ENCODE measurements around the gene ALG1. TPM values are rescaled to one million over a fixed set of nuclear protein-coding genes. Genes with fewer than 3 reads are reported as not detected.

The ALG1 gene
- polyA plus RNA-seq, 1 of the 3 experiments (the other 2 are of a cell fraction) = 27.0 TPM

DNA sequence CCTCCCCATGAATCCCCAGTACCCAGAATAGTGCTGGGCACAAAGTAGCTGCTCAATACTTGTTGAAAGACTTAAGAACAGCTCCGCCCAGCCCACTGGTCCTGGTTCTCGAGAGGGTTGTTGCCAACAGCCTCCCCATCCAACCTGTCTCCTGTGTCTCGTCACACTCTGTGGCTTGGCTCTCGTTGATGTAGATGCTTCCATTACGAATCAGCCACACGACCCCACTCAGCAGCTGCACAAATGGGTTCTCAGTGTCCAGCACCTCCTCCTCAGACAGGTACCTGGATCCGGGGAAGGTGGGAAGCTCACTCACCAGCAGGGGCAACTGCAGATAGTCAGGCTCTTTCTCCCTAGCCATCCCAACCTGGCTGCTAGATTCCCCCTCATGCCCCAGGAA lies 40.0 kb upstream of the ALG1 start:
- no peak for DNase-seq
- no peak overlapping the region for H3K27ac ChIP-seq (ENCODE audit: low read depth in 2 of 2, low read length in 1 of 2)
- ChIA-PET POLR2A (no interaction called here), CTCF (no interaction called here)
- WGBS (ENCODE audit: low lambda C conversion rate) = 84% methylated on average over 7 of the region's 7 CpGs
- no peaks in the 10 kb centered on the region for H4K20me1 ChIP-seq (ENCODE audit: insufficient read depth)
- no peak overlapping the region for H2AFZ ChIP-seq (ENCODE audit: low read depth)
- H3K36me3 ChIP-seq (replicated peaks in 1 of 2; ENCODE audit: control insufficient read depth in 1 of 2, insufficient read depth in 2 of 2, low read length in 1 of 2) = peaks cover 0 to 2% of the 10 kb centered on the region in 2 experiments
- TF ChIP-seq TEAD4 (IDR thresholded peaks at IDR 0.05; ENCODE audit: borderline replicate concordance, insufficient read depth) = no peak
- no peak for TF ChIP-seq RFX5 (IDR thresholded peaks at IDR 0.05; ENCODE audit: low read length)
- no peak for TF ChIP-seq MEF2A (IDR thresholded peaks at IDR 0.05; ENCODE audit: borderline replicate concordance, low read depth)
- no peak for TF ChIP-seq RXRA (IDR thresholded peaks at IDR 0.05; ENCODE audit: borderline replicate concordance, low read depth)
- TF ChIP-seq POLR2AphosphoS5 (IDR thresholded peaks at IDR 0.05; ENCODE audit: low read depth, low read length) = no peak
- no peak for TF ChIP-seq TCF12 (IDR thresholded peaks at IDR 0.05)
- no peak for TF ChIP-seq MXI1 (IDR thresholded peaks at IDR 0.05; ENCODE audit: low read depth, low read length)
- TF ChIP-seq USF1 (IDR thresholded peaks at IDR 0.05; ENCODE audit: borderline replicate concordance, low read depth) = no peak
- no peak for TF ChIP-seq SMC3 (IDR thresholded peaks at IDR 0.05; ENCODE audit: low read depth, low read length)
- no peak for TF ChIP-seq JUND (IDR thresholded peaks at IDR 0.05)
- TF ChIP-seq, protein P1, sequence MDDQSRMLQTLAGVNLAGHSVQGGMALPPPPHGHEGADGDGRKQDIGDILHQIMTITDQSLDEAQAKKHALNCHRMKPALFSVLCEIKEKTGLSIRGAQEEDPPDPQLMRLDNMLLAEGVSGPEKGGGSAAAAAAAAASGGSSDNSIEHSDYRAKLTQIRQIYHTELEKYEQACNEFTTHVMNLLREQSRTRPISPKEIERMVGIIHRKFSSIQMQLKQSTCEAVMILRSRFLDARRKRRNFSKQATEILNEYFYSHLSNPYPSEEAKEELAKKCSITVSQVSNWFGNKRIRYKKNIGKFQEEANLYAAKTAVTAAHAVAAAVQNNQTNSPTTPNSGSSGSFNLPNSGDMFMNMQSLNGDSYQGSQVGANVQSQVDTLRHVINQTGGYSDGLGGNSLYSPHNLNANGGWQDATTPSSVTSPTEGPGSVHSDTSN (IDR thresholded peaks at IDR 0.05) = no peak
- TF ChIP-seq RCOR1 (IDR thresholded peaks at IDR 0.05; ENCODE audit: low read length) = no peak
- TF ChIP-seq, protein P2, sequence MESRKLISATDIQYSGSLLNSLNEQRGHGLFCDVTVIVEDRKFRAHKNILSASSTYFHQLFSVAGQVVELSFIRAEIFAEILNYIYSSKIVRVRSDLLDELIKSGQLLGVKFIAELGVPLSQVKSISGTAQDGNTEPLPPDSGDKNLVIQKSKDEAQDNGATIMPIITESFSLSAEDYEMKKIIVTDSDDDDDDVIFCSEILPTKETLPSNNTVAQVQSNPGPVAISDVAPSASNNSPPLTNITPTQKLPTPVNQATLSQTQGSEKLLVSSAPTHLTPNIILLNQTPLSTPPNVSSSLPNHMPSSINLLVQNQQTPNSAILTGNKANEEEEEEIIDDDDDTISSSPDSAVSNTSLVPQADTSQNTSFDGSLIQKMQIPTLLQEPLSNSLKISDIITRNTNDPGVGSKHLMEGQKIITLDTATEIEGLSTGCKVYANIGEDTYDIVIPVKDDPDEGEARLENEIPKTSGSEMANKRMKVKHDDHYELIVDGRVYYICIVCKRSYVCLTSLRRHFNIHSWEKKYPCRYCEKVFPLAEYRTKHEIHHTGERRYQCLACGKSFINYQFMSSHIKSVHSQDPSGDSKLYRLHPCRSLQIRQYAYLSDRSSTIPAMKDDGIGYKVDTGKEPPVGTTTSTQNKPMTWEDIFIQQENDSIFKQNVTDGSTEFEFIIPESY (IDR thresholded peaks at IDR 0.05; ENCODE audit: borderline replicate concordance, low read depth) = no peak
- TF ChIP-seq, protein P3, sequence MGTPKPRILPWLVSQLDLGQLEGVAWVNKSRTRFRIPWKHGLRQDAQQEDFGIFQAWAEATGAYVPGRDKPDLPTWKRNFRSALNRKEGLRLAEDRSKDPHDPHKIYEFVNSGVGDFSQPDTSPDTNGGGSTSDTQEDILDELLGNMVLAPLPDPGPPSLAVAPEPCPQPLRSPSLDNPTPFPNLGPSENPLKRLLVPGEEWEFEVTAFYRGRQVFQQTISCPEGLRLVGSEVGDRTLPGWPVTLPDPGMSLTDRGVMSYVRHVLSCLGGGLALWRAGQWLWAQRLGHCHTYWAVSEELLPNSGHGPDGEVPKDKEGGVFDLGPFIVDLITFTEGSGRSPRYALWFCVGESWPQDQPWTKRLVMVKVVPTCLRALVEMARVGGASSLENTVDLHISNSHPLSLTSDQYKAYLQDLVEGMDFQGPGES (IDR thresholded peaks at IDR 0.05; ENCODE audit: low read depth, low read length) = no peak
- no peaks in the 10 kb centered on the region for H3F3A ChIP-seq (replicated peaks; ENCODE audit: insufficient read depth)
- no peaks in the 10 kb centered on the region for H3K79me2 ChIP-seq (ENCODE audit: insufficient read depth)
- no peaks in the 10 kb centered on the region for H3K27me3 ChIP-seq (ENCODE audit: insufficient read depth)
- no peak overlapping the region for H3K4me3 ChIP-seq (ENCODE audit: low read depth in 2 of 2, low read length in 1 of 2)
- no peak overlapping the region for H3K9ac ChIP-seq
- H3K9me3 ChIP-seq = no peaks in the 10 kb centered on the region
- no peak overlapping the region for H3K4me2 ChIP-seq
- H3K9me2 ChIP-seq = no peaks in the 10 kb centered on the region
- peaks cover 0 to 12% of the 10 kb centered on the region in 2 experiments; a peak in 2 of 4 replicates for H3K4me1 ChIP-seq (ENCODE audit: control insufficient read depth in 1 of 2, insufficient read depth in 2 of 2, low read depth in 1 of 2, low read length in 1 of 2)
